ENCODE measurements around the gene MEDAG. TPM values are rescaled to one million over a fixed set of nuclear protein-coding genes. Genes with fewer than 3 reads are reported as not detected.

Gene MEDAG
- polyA plus RNA-seq, 1 donor (not counting 4 experiments of a cell fraction or from before 2014, with no cell fraction given), result 0.03 TPM

DNA sequence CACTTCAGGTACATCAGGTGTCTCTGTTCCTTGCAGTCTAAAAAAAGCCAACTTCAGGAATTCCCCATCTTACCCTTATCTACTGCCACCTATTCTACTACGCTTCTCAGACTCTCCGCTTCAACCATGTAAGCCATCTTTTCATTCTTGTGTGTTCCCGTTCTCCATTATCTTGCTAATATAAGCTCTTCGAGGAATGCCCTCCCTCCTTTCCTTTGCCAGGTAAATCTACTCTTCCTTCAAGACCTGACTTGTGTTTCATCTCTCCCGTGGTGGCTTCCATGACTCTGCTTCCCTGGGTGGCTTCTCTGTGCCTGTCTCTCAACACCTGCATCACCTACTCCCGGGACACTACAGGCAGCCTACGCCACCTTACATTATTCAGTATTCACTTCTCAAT is 42.3 kb upstream of the MEDAG start:
- no peak for FAIRE-seq
- H3K27ac ChIP-seq (ENCODE audit: control insufficient read depth, insufficient read depth, low read length), result no peak overlapping the region

DNA sequence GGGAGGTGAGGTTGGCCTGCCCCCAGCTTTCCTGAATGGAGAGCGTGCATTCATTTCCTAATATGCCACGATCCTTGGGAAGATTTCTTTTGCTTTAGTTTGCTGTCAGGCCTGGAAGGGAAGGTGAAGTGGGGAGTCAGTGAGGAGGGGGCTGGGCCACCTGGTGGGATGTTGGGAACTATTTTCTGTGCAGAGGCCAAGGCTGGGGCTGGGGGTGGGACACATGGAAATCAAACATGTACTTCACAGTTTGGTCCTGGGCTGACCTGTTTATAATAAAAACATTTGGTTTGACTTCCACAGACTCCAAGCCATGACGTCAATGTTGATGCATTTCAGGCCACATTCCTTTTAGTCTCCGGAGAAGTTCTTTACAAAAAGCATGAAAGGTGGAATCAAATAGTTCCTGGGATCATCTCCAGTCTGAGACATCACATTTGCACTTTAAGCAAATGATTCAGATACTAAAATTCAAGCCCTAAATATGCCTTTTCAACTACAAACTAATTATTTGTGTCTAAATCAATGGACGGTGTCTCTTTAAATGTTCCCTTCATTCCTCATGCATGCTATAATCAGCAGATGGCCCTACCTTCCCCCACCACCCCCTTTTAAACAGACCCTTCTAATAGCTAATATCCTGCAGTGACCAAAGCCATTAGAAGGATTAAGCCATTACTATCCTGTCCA is 41.5 kb upstream of the MEDAG start:
- Histone ChIP-seq H3K9me1 (ENCODE audit: control insufficient read depth, extremely low read depth, insufficient read depth, low read length) (no peaks in the 10 kb centered on the region), H3K9ac (ENCODE audit: control insufficient read depth, extremely low read depth, insufficient read depth, low read length) (peak overlapping the region; percentile 55), H3K27ac (ENCODE audit: control insufficient read depth, insufficient read depth, low read length) (peak overlapping the region; percentile 87), H3K27me3 (ENCODE audit: control insufficient read depth, extremely low read depth, insufficient read depth, low read length) (no peaks in the 10 kb centered on the region), H3K9me3 (ENCODE audit: control insufficient read depth, low read depth, low read length) (no peaks in the 10 kb centered on the region), H3K4me2 (ENCODE audit: control insufficient read depth, extremely low read depth, insufficient read depth, low read depth, low read length) (peak overlapping the region; percentile 78), H3K36me3 (ENCODE audit: control insufficient read depth in 2 of 2, extremely low read depth in 1 of 2, insufficient read depth in 2 of 2, low read length in 2 of 2) (no peaks in the 10 kb centered on the region), H3K4me1 (ENCODE audit: control insufficient read depth, extremely low read depth, insufficient read depth, low read length) (peaks cover 25% of the 10 kb centered on the region), H2AFZ (ENCODE audit: control insufficient read depth, low read length) (peak overlapping the region; percentile 88), H3K79me2 (ENCODE audit: control insufficient read depth, insufficient read depth, low read length) (no peaks in the 10 kb centered on the region), H4K20me1 (ENCODE audit: control insufficient read depth, extremely low read depth, insufficient read depth, low read length) (no peaks in the 10 kb centered on the region), H3K4me3 (ENCODE audit: control insufficient read depth in 2 of 3, extremely low read depth in 1 of 3, insufficient read depth in 2 of 3, low read depth in 1 of 3, low read length in 3 of 3) (peak overlapping the region in 2 of 3 experiments; percentile 13 to 28)
- FAIRE-seq, result no peak
- dilution Hi-C loops (cut with MboI; ENCODE audit: extremely low pct_ligation_motif_present, low sequenced_read_pairs), result loop anchor here (10.0 kb wide), 1 partner anchor 70 kb away; no protein-coding TSS in a partner anchor
- TF ChIP-seq, protein P1, sequence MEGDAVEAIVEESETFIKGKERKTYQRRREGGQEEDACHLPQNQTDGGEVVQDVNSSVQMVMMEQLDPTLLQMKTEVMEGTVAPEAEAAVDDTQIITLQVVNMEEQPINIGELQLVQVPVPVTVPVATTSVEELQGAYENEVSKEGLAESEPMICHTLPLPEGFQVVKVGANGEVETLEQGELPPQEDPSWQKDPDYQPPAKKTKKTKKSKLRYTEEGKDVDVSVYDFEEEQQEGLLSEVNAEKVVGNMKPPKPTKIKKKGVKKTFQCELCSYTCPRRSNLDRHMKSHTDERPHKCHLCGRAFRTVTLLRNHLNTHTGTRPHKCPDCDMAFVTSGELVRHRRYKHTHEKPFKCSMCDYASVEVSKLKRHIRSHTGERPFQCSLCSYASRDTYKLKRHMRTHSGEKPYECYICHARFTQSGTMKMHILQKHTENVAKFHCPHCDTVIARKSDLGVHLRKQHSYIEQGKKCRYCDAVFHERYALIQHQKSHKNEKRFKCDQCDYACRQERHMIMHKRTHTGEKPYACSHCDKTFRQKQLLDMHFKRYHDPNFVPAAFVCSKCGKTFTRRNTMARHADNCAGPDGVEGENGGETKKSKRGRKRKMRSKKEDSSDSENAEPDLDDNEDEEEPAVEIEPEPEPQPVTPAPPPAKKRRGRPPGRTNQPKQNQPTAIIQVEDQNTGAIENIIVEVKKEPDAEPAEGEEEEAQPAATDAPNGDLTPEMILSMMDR (optimal IDR thresholded peaks at IDR 0.05 in 1 of 3, IDR thresholded peaks at IDR 0.05 in 1 of 3, conservative IDR thresholded peaks at IDR 0.05 in 1 of 3; ENCODE audit: extremely low read depth in 1 of 3, insufficient read depth in 2 of 3, low read length in 3 of 3), result no peak
- no peak for TF ChIP-seq EZH2 (IDR thresholded peaks at IDR 0.05; ENCODE audit: low read length)
- DNase-seq (ENCODE audit: low read depth, low spot score), result no peak

More for the DNA sequence above, 42.3 kb upstream of the MEDAG start:
- Histone ChIP-seq H3K27me3 (ENCODE audit: control insufficient read depth, extremely low read depth, insufficient read depth, low read length) (no peaks in the 10 kb centered on the region), H3K9me3 (ENCODE audit: control insufficient read depth, low read depth, low read length) (no peaks in the 10 kb centered on the region), H3K36me3 (ENCODE audit: control insufficient read depth in 2 of 2, extremely low read depth in 1 of 2, insufficient read depth in 2 of 2, low read length in 2 of 2) (no peaks in the 10 kb centered on the region), H3K4me2 (ENCODE audit: control insufficient read depth, extremely low read depth, insufficient read depth, low read depth, low read length) (no peak overlapping the region), H3K4me1 (ENCODE audit: control insufficient read depth, extremely low read depth, insufficient read depth, low read length) (peaks cover 25% of the 10 kb centered on the region), H3K79me2 (ENCODE audit: control insufficient read depth, insufficient read depth, low read length) (no peaks in the 10 kb centered on the region), H4K20me1 (ENCODE audit: control insufficient read depth, extremely low read depth, insufficient read depth, low read length) (no peaks in the 10 kb centered on the region), H3K4me3 (ENCODE audit: control insufficient read depth in 2 of 3, extremely low read depth in 1 of 3, insufficient read depth in 2 of 3, low read depth in 1 of 3, low read length in 3 of 3) (no peak overlapping the region), H3K9me1 (ENCODE audit: control insufficient read depth, extremely low read depth, insufficient read depth, low read length) (no peaks in the 10 kb centered on the region), H3K9ac (ENCODE audit: control insufficient read depth, extremely low read depth, insufficient read depth, low read length) (no peak overlapping the region), H2AFZ (ENCODE audit: control insufficient read depth, low read length) (peak overlapping the region; percentile 42)
- dilution Hi-C loops (cut with MboI; ENCODE audit: extremely low pct_ligation_motif_present, low sequenced_read_pairs), result loop anchor here (10.0 kb wide), 1 partner anchor 69 kb away; no protein-coding TSS in a partner anchor
- no peak for DNase-seq (ENCODE audit: low read depth, low spot score)
- no peak for TF ChIP-seq EZH2 (IDR thresholded peaks at IDR 0.05; ENCODE audit: low read length)
- TF ChIP-seq, protein P1 (optimal IDR thresholded peaks at IDR 0.05 in 1 of 3, IDR thresholded peaks at IDR 0.05 in 1 of 3, conservative IDR thresholded peaks at IDR 0.05 in 1 of 3; ENCODE audit: extremely low read depth in 1 of 3, insufficient read depth in 2 of 3, low read length in 3 of 3), result no peak
